Fibroblast of villous mesenchyme (primary cell): ENCODE data around the gene COQ9. TPM values are rescaled to one million over a fixed set of nuclear protein-coding genes. Genes with fewer than 3 reads are reported as not detected.

Source experiments
- DNase-seq: peaks from one replicate; pipeline ENCODE4 v3.0.0-alpha.2; 2010; ENCODE audit warnings: low read depth
- H3K4me3 ChIP-seq: 2 replicates; pipeline ENCODE4 v1.5.1; 2011; ENCODE audit warnings: low read depth, mild to moderate bottlenecking, low read length
- CTCF ChIP-seq: IDR thresholded peaks from 2 replicates; pipeline ENCODE4 v1.5.1; 2012; ENCODE audit warnings: low read depth, mild to moderate bottlenecking, low read length; ENCODE audit not compliant: insufficient read depth
- total RNA-seq: library from RNA; depleted of rRNA; stranded (reverse); fragments of >200 nt; gene quantifications from 2 replicates; pipeline ENCODE4 v1.2.3, GENCODE V29; 2012

Gene COQ9
- total RNA-seq, 1 donor: 44.5 TPM

- no peak for DNase-seq
- no peak for TF ChIP-seq CTCF
- H3K4me3 ChIP-seq: no peak overlapping the region
These were observed 29.5 kb downstream of the COQ9 start for GRCh38 chr16:57476546-57477410.

- DNase-seq: no peak
- no peak for TF ChIP-seq CTCF
- no peak overlapping the region for H3K4me3 ChIP-seq
These were observed 30.4 kb downstream of the COQ9 start for GRCh38 chr16:57477531-57478202.

GRCh38 chr16:57478396-57479204 lies 31.3 kb downstream of the COQ9 start:
- peak overlapping the region; percentile 64 for H3K4me3 ChIP-seq
- no peak for TF ChIP-seq CTCF
- no peak for DNase-seq

GRCh38 chr16:57479205-57479975 lies 32.1 kb downstream of the COQ9 start:
- no peak for TF ChIP-seq CTCF
- H3K4me3 ChIP-seq: peak overlapping the region; percentile 64
- peak; percentile 73 for DNase-seq

- H3K4me3 ChIP-seq: peak overlapping the region; percentile 64
- TF ChIP-seq CTCF: no peak
- DNase-seq: peak; percentile 85
These were observed 32.9 kb downstream of the COQ9 start for GRCh38 chr16:57479976-57480753.
